Immature natural killer cell (primary cell): ENCODE data around the gene PTPRD. TPM values are rescaled to one million over a fixed set of nuclear protein-coding genes. Genes with fewer than 3 reads are reported as not detected.
A peak's percentile ranks its signal among the peaks of the same experiment; 100 is the strongest.

Experiments used
- DNase-seq, 3 donors: peaks; one replicate each; pipeline ENCODE4 v3.0.0; 2022; ENCODE audit warnings: mixed read lengths in 1 of 3
- H3K27ac Mint-ChIP-seq, 6 donors: one replicate each; pipeline ENCODE4 v1.8.0; 2020; ENCODE audit warnings: mixed read lengths in 6 of 6, mild to moderate bottlenecking in 5 of 6, inconsistent platforms in 4 of 6, moderate library complexity in 3 of 6
- H3K27me3 Mint-ChIP-seq, 3 donors: one replicate each; pipeline ENCODE4 v1.8.0; 2020 to 2021; ENCODE audit warnings: low read depth in 3 of 3, mild to moderate bottlenecking in 3 of 3, mixed read lengths in 3 of 3, moderate library complexity in 3 of 3, inconsistent platforms in 1 of 3
- H3K36me3 Mint-ChIP-seq, 3 donors: one replicate each; pipeline ENCODE4 v1.8.0; 2020; ENCODE audit warnings: mixed read lengths in 3 of 3, inconsistent platforms in 2 of 3, mild to moderate bottlenecking in 2 of 3
- H3K4me1 Mint-ChIP-seq, 2 donors: one replicate each; pipeline ENCODE4 v1.8.0; 2020; ENCODE audit warnings: inconsistent platforms in 2 of 2, mild to moderate bottlenecking in 2 of 2, mixed read lengths in 2 of 2, moderate library complexity in 1 of 2
- H3K4me3 Mint-ChIP-seq, 5 donors: one replicate each; pipeline ENCODE4 v1.8.0; 2020; ENCODE audit warnings: mild to moderate bottlenecking in 5 of 5, mixed read lengths in 5 of 5, inconsistent platforms in 3 of 5, moderate library complexity in 3 of 5
- H3K9me3 Mint-ChIP-seq, 6 donors: one replicate each; pipeline ENCODE4 v1.8.0; 2020; ENCODE audit warnings: mild to moderate bottlenecking in 6 of 6, mixed read lengths in 6 of 6, inconsistent platforms in 4 of 6, moderate library complexity in 3 of 6
- polyA plus RNA-seq, 3 donors: library from polyadenylated mRNA; unstranded; fragments of 300-500 nt; fragmentation: Illumina TruSeq; gene quantifications; one replicate each; pipeline ENCODE4 v1.2.3, GENCODE V29; 2021

PTPRD gene
- polyA plus RNA-seq, 3 donors from 2014 or later, result not detected

GRCh38 chr9:8474937-8475336 is 2137.9 kb downstream of the PTPRD start:
- Mint-ChIP-seq H3K4me1 (no peaks in the 10 kb centered on the region), H3K4me3 (no peak overlapping the region), H3K27ac (no peak overlapping the region), H3K36me3 (no peaks in the 10 kb centered on the region), H3K27me3 (no peaks in the 10 kb centered on the region), H3K9me3 (no peaks in the 10 kb centered on the region)
- no peak for DNase-seq

DNA sequence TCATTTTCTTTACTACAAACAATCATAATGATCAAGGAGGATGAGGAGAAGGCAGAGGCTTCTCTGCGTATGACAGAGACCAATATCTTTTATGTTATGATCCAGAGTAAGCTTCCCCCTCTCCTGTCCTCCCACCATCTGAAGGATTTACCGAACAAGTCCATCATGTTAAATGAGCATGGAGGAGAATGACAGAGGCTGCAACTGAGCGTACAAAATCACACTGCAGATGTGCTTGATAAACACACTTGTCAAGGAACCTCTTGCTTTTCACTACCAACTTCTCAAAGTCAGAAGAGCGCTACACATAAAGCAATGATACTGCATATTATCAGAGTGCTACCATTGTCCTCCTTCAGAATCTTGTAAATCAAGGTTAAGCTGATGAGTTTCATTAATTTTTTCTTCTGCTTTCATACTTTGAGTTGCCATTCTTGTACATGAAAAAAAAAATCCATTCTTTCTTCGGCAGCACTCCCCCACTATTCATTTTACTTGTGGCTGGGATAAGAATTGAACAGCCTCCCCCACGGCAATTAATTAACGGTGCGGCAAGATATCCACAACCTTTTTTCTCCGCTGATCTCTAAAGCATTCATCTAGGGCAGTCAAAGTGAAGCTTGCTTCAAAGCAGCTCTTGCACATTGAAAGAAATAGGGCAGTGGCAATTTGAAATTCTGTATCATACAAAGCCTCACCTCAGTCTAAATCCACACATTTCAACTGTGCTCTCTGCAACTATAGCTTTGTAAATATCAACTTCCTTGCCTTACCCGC is 2139.4 kb downstream of the PTPRD start:
- DNase-seq, result no peak
- Mint-ChIP-seq H3K4me3 (no peak overlapping the region), H3K9me3 (no peaks in the 10 kb centered on the region), H3K36me3 (no peaks in the 10 kb centered on the region), H3K27me3 (no peaks in the 10 kb centered on the region), H3K4me1 (peaks cover 0 to 1% of the 10 kb centered on the region in 2 donors), H3K27ac (no peak overlapping the region)

- Mint-ChIP-seq H3K27me3 (no peaks in the 10 kb centered on the region), H3K9me3 (peaks cover 0 to 1% (median 0%) of the 10 kb centered on the region in 6 donors), H3K36me3 (no peaks in the 10 kb centered on the region), H3K4me3 (no peak overlapping the region), H3K4me1 (peaks cover 3 to 6% of the 10 kb centered on the region in 2 donors), H3K27ac (no peak overlapping the region)
- DNase-seq, result peak; percentile 12 to 22 (median 22)
These were observed 2144.7 kb downstream of the PTPRD start for GRCh38 chr9:8468045-8468637.

DNA sequence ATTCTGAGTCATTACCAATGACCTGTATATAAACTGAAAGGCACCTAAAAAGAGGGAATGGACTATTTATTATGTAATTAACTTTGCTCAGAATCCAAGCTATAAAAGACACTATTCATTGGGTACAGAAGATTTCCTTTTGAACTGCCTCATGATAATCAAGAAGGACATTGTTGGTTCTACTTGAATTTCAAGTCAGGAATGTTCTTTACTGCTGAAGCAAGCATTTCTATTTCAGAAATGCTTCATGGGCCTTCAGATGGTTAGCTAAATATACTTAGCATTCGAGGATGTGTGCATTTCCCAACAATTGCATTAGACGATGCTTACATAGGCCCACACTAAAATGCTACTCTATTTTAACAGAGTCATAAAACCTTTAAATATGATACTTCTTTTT is 2155.0 kb downstream of the PTPRD start:
- H3K27me3 Mint-ChIP-seq, result no peaks in the 10 kb centered on the region
- H3K4me3 Mint-ChIP-seq, result no peak overlapping the region
- no peaks in the 10 kb centered on the region for H3K4me1 Mint-ChIP-seq
- H3K27ac Mint-ChIP-seq, result no peak overlapping the region
- no peak for DNase-seq
- H3K9me3 Mint-ChIP-seq, result peaks cover 0 to 2% (median 0%) of the 10 kb centered on the region in 6 donors
- H3K36me3 Mint-ChIP-seq, result no peaks in the 10 kb centered on the region

- Mint-ChIP-seq H3K27me3 (no peaks in the 10 kb centered on the region), H3K4me3 (no peak overlapping the region), H3K27ac (no peak overlapping the region), H3K36me3 (no peaks in the 10 kb centered on the region), H3K9me3 (peaks cover 0 to 2% (median 0%) of the 10 kb centered on the region in 6 donors), H3K4me1 (no peaks in the 10 kb centered on the region)
- DNase-seq, result no peak
These were observed 2155.7 kb downstream of the PTPRD start for GRCh38 chr9:8457055-8457454.

DNA sequence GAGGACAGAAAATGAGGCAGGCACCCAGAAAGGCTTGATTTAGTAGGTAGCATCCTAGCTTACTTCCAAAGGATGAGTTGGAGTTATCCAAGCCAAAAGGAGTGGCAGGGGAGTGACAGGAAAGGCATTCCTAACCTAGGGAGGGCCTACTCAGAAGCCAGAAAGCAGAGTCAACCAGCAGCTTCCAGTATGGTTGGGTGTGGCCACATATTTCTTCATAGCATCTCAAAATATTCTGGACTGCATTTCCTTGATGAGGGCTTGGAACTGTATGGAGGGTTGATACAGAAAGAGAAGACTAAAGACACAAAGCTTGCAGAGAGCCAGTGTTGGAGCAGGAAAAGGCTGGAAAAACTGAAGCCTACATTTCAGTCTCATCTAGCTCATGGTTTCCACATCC is 2156.5 kb downstream of the PTPRD start:
- no peaks in the 10 kb centered on the region for H3K27me3 Mint-ChIP-seq
- no peaks in the 10 kb centered on the region for H3K36me3 Mint-ChIP-seq
- H3K9me3 Mint-ChIP-seq, result peaks cover 0 to 2% (median 0%) of the 10 kb centered on the region in 6 donors
- H3K27ac Mint-ChIP-seq, result no peak overlapping the region
- H3K4me3 Mint-ChIP-seq, result no peak overlapping the region
- no peaks in the 10 kb centered on the region for H3K4me1 Mint-ChIP-seq
- no peak for DNase-seq

DNA sequence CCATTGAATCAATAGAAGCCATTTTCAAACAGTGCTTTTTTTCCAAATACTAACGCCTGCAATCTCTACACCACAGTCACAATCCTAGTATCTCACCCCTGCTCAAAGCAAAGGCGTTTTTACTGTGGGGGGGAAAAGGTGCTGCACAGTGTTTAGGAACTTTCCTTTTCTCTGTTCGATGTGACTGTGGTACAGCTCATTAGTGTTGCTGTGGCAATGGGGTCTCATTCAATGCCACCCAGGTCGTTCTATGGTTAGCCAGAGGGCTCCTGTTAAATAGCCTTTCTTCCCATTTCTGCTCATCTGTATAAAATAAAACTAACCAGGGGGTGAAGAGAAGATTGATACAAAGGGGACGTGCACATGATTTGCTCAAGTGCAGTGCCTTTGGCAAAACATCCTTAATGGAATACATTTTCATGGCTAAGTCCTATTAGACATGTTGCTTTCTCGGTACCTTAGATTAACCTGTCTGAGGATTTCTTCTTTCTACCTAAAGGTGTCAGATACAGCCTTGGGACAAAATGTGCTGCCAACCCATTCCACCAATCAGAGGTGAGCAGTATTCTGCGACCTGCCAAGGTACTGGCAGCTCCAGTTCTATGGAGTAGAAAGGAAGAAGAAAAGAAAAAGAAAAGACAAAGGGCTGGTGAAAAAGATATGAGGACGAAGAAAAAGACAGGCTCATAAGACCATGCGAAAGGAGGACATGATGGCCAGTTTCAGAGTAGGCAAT is 2161.8 kb downstream of the PTPRD start:
- H3K4me3 Mint-ChIP-seq, result no peak overlapping the region
- H3K27ac Mint-ChIP-seq, result no peak overlapping the region
- no peak for DNase-seq
- peaks cover 0 to 2% (median 0%) of the 10 kb centered on the region in 6 donors for H3K9me3 Mint-ChIP-seq
- H3K4me1 Mint-ChIP-seq, result no peaks in the 10 kb centered on the region
- no peaks in the 10 kb centered on the region for H3K36me3 Mint-ChIP-seq
- no peaks in the 10 kb centered on the region for H3K27me3 Mint-ChIP-seq

DNA sequence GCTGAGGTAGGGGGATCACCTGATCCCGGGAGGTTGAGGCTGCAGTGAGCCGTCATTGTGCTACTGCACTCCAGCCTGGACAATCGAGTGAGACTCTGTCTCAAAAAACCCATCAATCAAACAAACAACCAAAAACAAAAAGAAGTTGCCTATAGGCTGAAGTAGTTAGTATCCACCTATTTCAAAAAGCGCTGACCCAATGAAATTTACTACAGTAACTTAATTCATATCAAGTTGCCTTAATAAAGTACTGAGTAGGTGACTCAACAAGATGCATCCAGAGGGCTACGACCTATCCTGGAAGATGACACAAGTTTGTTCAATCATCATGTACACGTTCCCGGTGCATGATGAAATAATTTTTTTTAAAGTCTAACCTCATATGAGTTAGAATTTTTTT is 2164.6 kb downstream of the PTPRD start:
- H3K4me3 Mint-ChIP-seq, result no peak overlapping the region
- no peak for DNase-seq
- H3K27me3 Mint-ChIP-seq, result no peaks in the 10 kb centered on the region
- H3K36me3 Mint-ChIP-seq, result no peaks in the 10 kb centered on the region
- no peak overlapping the region for H3K27ac Mint-ChIP-seq
- H3K9me3 Mint-ChIP-seq, result peaks cover 0 to 2% (median 0%) of the 10 kb centered on the region in 6 donors
- no peaks in the 10 kb centered on the region for H3K4me1 Mint-ChIP-seq

GRCh38 chr9:8447601-8448000 is 2165.2 kb downstream of the PTPRD start:
- Mint-ChIP-seq H3K36me3 (no peaks in the 10 kb centered on the region), H3K4me1 (no peaks in the 10 kb centered on the region), H3K9me3 (peaks cover 0 to 2% (median 0%) of the 10 kb centered on the region in 6 donors), H3K4me3 (no peak overlapping the region), H3K27me3 (no peaks in the 10 kb centered on the region), H3K27ac (no peak overlapping the region)
- no peak for DNase-seq

DNA sequence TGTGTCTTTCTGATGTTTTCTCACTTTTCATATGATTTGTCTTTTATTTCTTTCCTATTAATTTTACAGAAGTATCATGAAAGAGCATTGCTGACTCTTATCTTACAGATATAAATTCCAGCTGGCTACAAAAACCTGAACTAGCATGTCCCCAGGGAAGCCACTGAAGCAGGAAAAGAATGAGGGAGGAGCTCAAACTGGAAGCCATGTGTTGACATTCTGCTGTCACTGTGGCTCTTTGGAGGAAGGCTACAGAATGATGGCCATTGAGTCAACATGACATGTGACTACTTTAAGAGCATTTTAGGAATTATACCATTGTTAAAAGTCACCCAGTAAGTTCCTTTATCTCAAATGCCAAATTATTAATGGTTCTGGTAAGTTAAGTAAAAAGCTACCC is 2174.9 kb downstream of the PTPRD start:
- Mint-ChIP-seq H3K9me3 (peaks cover 0 to 2% (median 0%) of the 10 kb centered on the region in 6 donors), H3K4me1 (no peaks in the 10 kb centered on the region), H3K27me3 (no peaks in the 10 kb centered on the region), H3K36me3 (no peaks in the 10 kb centered on the region), H3K4me3 (no peak overlapping the region), H3K27ac (no peak overlapping the region)
- no peak for DNase-seq

- no peaks in the 10 kb centered on the region for H3K27me3 Mint-ChIP-seq
- no peak overlapping the region for H3K27ac Mint-ChIP-seq
- no peaks in the 10 kb centered on the region for H3K36me3 Mint-ChIP-seq
- H3K4me1 Mint-ChIP-seq, result peaks cover 0 to 6% of the 10 kb centered on the region in 2 donors
- H3K4me3 Mint-ChIP-seq, result no peak overlapping the region
- DNase-seq, result no peak
- H3K9me3 Mint-ChIP-seq, result peaks cover 0 to 2% (median 0%) of the 10 kb centered on the region in 6 donors
These were observed 2175.5 kb downstream of the PTPRD start for GRCh38 chr9:8437259-8437658.

GRCh38 chr9:8436786-8437185 is 2176.0 kb downstream of the PTPRD start:
- no peak for DNase-seq
- Mint-ChIP-seq H3K27me3 (no peaks in the 10 kb centered on the region), H3K36me3 (no peaks in the 10 kb centered on the region), H3K4me3 (no peak overlapping the region), H3K9me3 (peaks cover 0 to 2% (median 0%) of the 10 kb centered on the region in 6 donors), H3K4me1 (peaks cover 0 to 7% of the 10 kb centered on the region in 2 donors), H3K27ac (no peak overlapping the region)

GRCh38 chr9:8434621-8435020 is 2178.2 kb downstream of the PTPRD start:
- H3K36me3 Mint-ChIP-seq, result no peaks in the 10 kb centered on the region
- H3K27ac Mint-ChIP-seq, result no peak overlapping the region
- no peaks in the 10 kb centered on the region for H3K27me3 Mint-ChIP-seq
- peaks cover 0 to 2% (median 0%) of the 10 kb centered on the region in 6 donors for H3K9me3 Mint-ChIP-seq
- no peak for DNase-seq
- H3K4me3 Mint-ChIP-seq, result no peak overlapping the region
- peaks cover under 1 to 17% of the 10 kb centered on the region in 2 donors for H3K4me1 Mint-ChIP-seq

GRCh38 chr9:8432224-8432623 is 2180.6 kb downstream of the PTPRD start:
- Mint-ChIP-seq H3K27me3 (peaks cover 0 to 4% (median 0%) of the 10 kb centered on the region in 3 donors), H3K9me3 (no peaks in the 10 kb centered on the region), H3K36me3 (no peaks in the 10 kb centered on the region), H3K4me3 (peak overlapping the region in 1 of 5 donors; percentile 39), H3K4me1 (peaks cover 18 to 33% of the 10 kb centered on the region in 2 donors), H3K27ac (peak overlapping the region in 1 of 6 donors; percentile 45)
- no peak for DNase-seq
